Natural killer cell (primary cell): ENCODE data around the gene NINJ1. TPM values are rescaled to one million over a fixed set of nuclear protein-coding genes. Genes with fewer than 3 reads are reported as not detected.

Experiments
- ATAC-seq, 3 donors: fragments of 150-1000 bp in 2 of 3; fragments of 200-7000 bp in 1 of 3; cut with Tn5 transposase; 1 replicate in 1 of 3; 2 replicates in 2 of 3; pipeline ENCODE4 v1.10.0; 2021; ENCODE audit warnings: mild to moderate bottlenecking in 2 of 3, moderate library complexity in 2 of 3
- DNase-seq, 2 donors: peaks; one replicate each; pipeline versions ENCODE4 v3.0.0 to v3.0.0-alpha.2; 2013 to 2021; ENCODE audit warnings: mixed read lengths in 1 of 2
- H3K27ac ChIP-seq: one replicate; pipeline ENCODE4 v1.5.1; 2013; ENCODE audit warnings: mild to moderate bottlenecking, low read length
- H3K27me3 ChIP-seq: one replicate; pipeline ENCODE4 v1.6.1; 2013; ENCODE audit warnings: low read length; ENCODE audit not compliant: control insufficient read depth, insufficient read depth
- H3K36me3 ChIP-seq: one replicate; pipeline ENCODE4 v1.6.1; 2013; ENCODE audit warnings: low read length; ENCODE audit not compliant: control insufficient read depth, insufficient read depth
- H3K4me1 ChIP-seq: one replicate; pipeline ENCODE4 v1.6.1; 2013; ENCODE audit warnings: low read length; ENCODE audit not compliant: control insufficient read depth, insufficient read depth
- H3K4me3 ChIP-seq: one replicate; pipeline ENCODE4 v1.5.1; 2013; ENCODE audit warnings: low read length
- H3K9me3 ChIP-seq: one replicate; pipeline ENCODE4 v1.6.1; 2013; ENCODE audit warnings: low read length; ENCODE audit not compliant: control insufficient read depth, insufficient read depth
- H3K27ac Mint-ChIP-seq, 2 donors: one replicate each; pipeline ENCODE4 v1.8.0; 2022; ENCODE audit warnings: mild to moderate bottlenecking in 2 of 2, mixed read lengths in 2 of 2, moderate library complexity in 1 of 2
- H3K27me3 Mint-ChIP-seq, 2 donors: one replicate each; pipeline ENCODE4 v1.8.0; 2022; ENCODE audit warnings: low read depth in 2 of 2, mixed read lengths in 2 of 2
- H3K36me3 Mint-ChIP-seq: one replicate; pipeline ENCODE4 v1.8.0; 2022; ENCODE audit warnings: mixed read lengths
- H3K4me1 Mint-ChIP-seq, 2 donors: one replicate each; pipeline ENCODE4 v1.8.0; 2022; ENCODE audit warnings: mixed read lengths in 2 of 2
- H3K4me3 Mint-ChIP-seq: one replicate; pipeline ENCODE4 v1.8.0; 2022; ENCODE audit warnings: mild to moderate bottlenecking, moderate library complexity, mixed read lengths
- H3K9me3 Mint-ChIP-seq, 2 donors: one replicate each; pipeline ENCODE4 v1.8.0; 2022; ENCODE audit warnings: mixed read lengths in 2 of 2
- CTCF ChIP-seq: fragments of 200-600 bp; IDR thresholded peaks from one replicate; pipeline ENCODE4 v1.8.0; 2022; ENCODE audit warnings: antibody characterized with exemption
- WGBS: methylation state at CpG from one replicate; pipeline ENCODE4 v1.1.7; 2013; ENCODE audit warnings: missing lambda C conversion rate; ENCODE audit not compliant: insufficient coverage; 5-methylcytosine and 5-hydroxymethylcytosine counted together
- intact Hi-C: fragments of 100-400 bp; cut with micrococcal nuclease; formaldehyde crosslinking; loops from one replicate; pipeline ENCODE4 v1.14.2; 2022
- total RNA-seq, 4 donors: library from RNA; stranded (reverse); fragments of 120-200 nt in 1 of 4; gene quantifications; one replicate each; pipeline versions ENCODE4 v1.2.3 to v1.2.4, GENCODE V29; 2013 to 2022

The NINJ1 gene
- total RNA-seq, 3 donors from 2014 or later (not counting 1 experiment from before 2014, with no cell fraction given): 87.3 to 121 (median 93.8) TPM

GRCh38 chr9:93088656-93089015 is 45.4 kb downstream of the NINJ1 start:
- Histone ChIP-seq H3K27me3 (no peaks in the 10 kb centered on the region), H3K4me3 (no peak overlapping the region), H3K27ac (no peak overlapping the region), H3K9me3 (peaks cover 3% of the 10 kb centered on the region), H3K36me3 (peaks cover 3% of the 10 kb centered on the region), H3K4me1 (peaks cover 20% of the 10 kb centered on the region)
- Mint-ChIP-seq H3K27ac (no peak overlapping the region), H3K9me3 (no peaks in the 10 kb centered on the region), H3K36me3 (no peaks in the 10 kb centered on the region), H3K4me1 (peaks cover 7 to 19% of the 10 kb centered on the region in 2 donors), H3K27me3 (peaks cover 3 to 13% of the 10 kb centered on the region in 2 donors), H3K4me3 (no peak overlapping the region)
- intact Hi-C loops: no loop called here
- no peak for TF ChIP-seq CTCF
- 96% methylated on average over 4 of the region's 4 CpGs for WGBS
- no peak for ATAC-seq
- DNase-seq: no peak

GRCh38 chr9:93087971-93088655 is 45.9 kb downstream of the NINJ1 start:
- Mint-ChIP-seq H3K36me3 (no peaks in the 10 kb centered on the region), H3K4me3 (no peak overlapping the region), H3K27ac (no peak overlapping the region), H3K4me1 (peaks cover 5 to 18% of the 10 kb centered on the region in 2 donors), H3K27me3 (peaks cover 7 to 16% of the 10 kb centered on the region in 2 donors), H3K9me3 (no peaks in the 10 kb centered on the region)
- no peak for ATAC-seq
- peaks cover 3% of the 10 kb centered on the region for H3K36me3 ChIP-seq
- H3K4me3 ChIP-seq: no peak overlapping the region
- no peak overlapping the region for H3K27ac ChIP-seq
- TF ChIP-seq CTCF: no peak
- intact Hi-C loops: no loop called here
- peaks cover 2% of the 10 kb centered on the region for H3K27me3 ChIP-seq
- DNase-seq: no peak
- peaks cover 19% of the 10 kb centered on the region for H3K4me1 ChIP-seq
- peaks cover 3% of the 10 kb centered on the region for H3K9me3 ChIP-seq
- WGBS: 96% methylated on average over 12 of the region's 12 CpGs

GRCh38 chr9:93086447-93087224 is 47.4 kb downstream of the NINJ1 start:
- H3K36me3 ChIP-seq: peaks cover 3% of the 10 kb centered on the region
- H3K4me1 Mint-ChIP-seq: peaks cover 5 to 12% of the 10 kb centered on the region in 2 donors

More at GRCh38 chr9:93086447-93087224, 47.4 kb downstream of the NINJ1 start:
- TF ChIP-seq CTCF: no peak
- Mint-ChIP-seq H3K36me3 (no peaks in the 10 kb centered on the region), H3K27ac (no peak overlapping the region), H3K9me3 (no peaks in the 10 kb centered on the region), H3K27me3 (peaks cover 7 to 20% of the 10 kb centered on the region in 2 donors), H3K4me3 (no peak overlapping the region)
- no peak for DNase-seq
- WGBS: 91% methylated on average over 7 of the region's 8 CpGs
- Histone ChIP-seq H3K4me1 (peaks cover 16% of the 10 kb centered on the region), H3K4me3 (no peak overlapping the region), H3K9me3 (peaks cover 3% of the 10 kb centered on the region), H3K27ac (no peak overlapping the region), H3K27me3 (peaks cover 6% of the 10 kb centered on the region)
- intact Hi-C loops: no loop called here
- ATAC-seq: no peak
